Caco-2 (cell line): ENCODE data around the gene OTOP2. TPM values are rescaled to one million over a fixed set of nuclear protein-coding genes. Genes with fewer than 3 reads are reported as not detected.

Source experiments
- BruUV-seq: library from RNA; stranded (reverse); fragments of 400-500 nt; replicated peaks from 2 replicates; lab custom pipeline; 2021; lab: Mats Ljungman, UMichigan
- CTCF ChIA-PET: fragments of 300-600 bp; sonication (Branson Sonifier 250); formaldehyde crosslinking; loops from one replicate; lab custom pipeline; 2022; ENCODE audit warnings: antibody characterized with exemption; lab: Charles Lee
- POLR2A ChIA-PET: fragments of 300-600 bp; sonication (Branson Sonifier 250); formaldehyde crosslinking; loops from one replicate; lab custom pipeline; 2022; ENCODE audit warnings: antibody characterized with exemption; lab: Charles Lee
- DNase-seq, 2 experiments: peaks; one replicate each; pipeline versions ENCODE4 v3.0.0 to v3.0.0-alpha.2; 2020 to 2022
- H3K27me3 ChIP-seq: replicated peaks from 2 replicates; pipeline ENCODE4 v1.6.0; 2011; ENCODE audit warnings: low read length; ENCODE audit not compliant: control insufficient read depth, insufficient read depth
- H3K36me3 ChIP-seq: 2 replicates; pipeline ENCODE4 v1.5.1; 2011; ENCODE audit warnings: low read length; ENCODE audit not compliant: control insufficient read depth, insufficient read depth
- H3K4me1 ChIP-seq: fragments of 250-450 bp; sonication (Bioruptor Pico); 2 replicates; pipeline ENCODE4 v1.5.1; 2020; ENCODE audit warnings: mild to moderate bottlenecking
- H3K4me3 ChIP-seq: 2 replicates; pipeline ENCODE4 v1.5.1; 2011; ENCODE audit warnings: low read depth, mild to moderate bottlenecking, control low read depth, low read length
- H3K9me3 ChIP-seq: fragments of 250-450 bp; sonication (Bioruptor Pico); 2 replicates; pipeline ENCODE4 v1.5.1; 2020; ENCODE audit warnings: mild to moderate bottlenecking, moderate library complexity
- H3K27ac Mint-ChIP-seq: one replicate; pipeline ENCODE4 v1.8.0; 2022; ENCODE audit warnings: mixed read lengths; ENCODE audit not compliant: unreplicated experiment
- H3K27me3 Mint-ChIP-seq: one replicate; pipeline ENCODE4 v1.8.0; 2022; ENCODE audit warnings: mixed read lengths; ENCODE audit not compliant: insufficient read depth, unreplicated experiment
- H3K36me3 Mint-ChIP-seq: one replicate; pipeline ENCODE4 v1.8.0; 2022; ENCODE audit warnings: mild to moderate bottlenecking, mixed read lengths; ENCODE audit not compliant: insufficient read depth, unreplicated experiment
- H3K4me1 Mint-ChIP-seq: one replicate; pipeline ENCODE4 v1.8.0; 2022; ENCODE audit warnings: low read depth, mixed read lengths; ENCODE audit not compliant: unreplicated experiment
- H3K4me3 Mint-ChIP-seq: one replicate; pipeline ENCODE4 v1.8.0; 2022; ENCODE audit warnings: mild to moderate bottlenecking, moderate library complexity, mixed read lengths; ENCODE audit not compliant: unreplicated experiment
- H3K9me3 Mint-ChIP-seq: one replicate; pipeline ENCODE4 v1.8.0; 2022; ENCODE audit warnings: mixed read lengths; ENCODE audit not compliant: unreplicated experiment
- CTCF ChIP-seq, 2 experiments: fragments of 200-600 bp in 1 of 2; IDR thresholded peaks; 1 replicate in 1 of 2; 2 replicates in 1 of 2; pipeline versions ENCODE4 v1.5.1 to v1.8.0; 2011 to 2022; ENCODE audit warnings: antibody characterized with exemption in 1 of 2, control low read depth in 1 of 2, inconsistent platforms in 1 of 2, low read depth in 1 of 2, low read length in 1 of 2, mild to moderate bottlenecking in 1 of 2, moderate library complexity in 1 of 2; ENCODE audit not compliant: insufficient read depth in 1 of 2, severe bottlenecking in 1 of 2, unreplicated experiment in 1 of 2
- intact Hi-C: fragments of 100-400 bp; cut with micrococcal nuclease; formaldehyde crosslinking; loops from one replicate; pipeline ENCODE4 v1.10.0; 2022; ENCODE audit not compliant: unreplicated experiment
- total RNA-seq: library from RNA; stranded (reverse); gene quantifications from 2 replicates; pipeline ENCODE4 v1.2.3, GENCODE V29; 2022

Gene OTOP2
- total RNA-seq, 1 experiment from 2014 or later, result not detected

- Mint-ChIP-seq H3K9me3 (no peaks in the 10 kb centered on the region), H3K4me3 (no peak overlapping the region), H3K36me3 (peaks cover 10% of the 10 kb centered on the region), H3K4me1 (peaks cover 6% of the 10 kb centered on the region), H3K27me3 (no peaks in the 10 kb centered on the region), H3K27ac (no peak overlapping the region)
- Histone ChIP-seq H3K4me1 (peaks cover 9% of the 10 kb centered on the region; the same call in 1 of the 2 replicates), H3K36me3 (no peaks in the 10 kb centered on the region), H3K4me3 (no peak overlapping the region), H3K9me3 (peaks cover 2% of the 10 kb centered on the region; the same call in 1 of the 2 replicates), H3K27me3 (no peaks in the 10 kb centered on the region)
- POLR2A ChIA-PET, result no interaction called here
- no peak for TF ChIP-seq CTCF (IDR thresholded peaks at IDR 0.05; ENCODE audit: insufficient read depth in 1 of 2, low read depth in 1 of 2, low read length in 1 of 2, severe bottlenecking in 1 of 2, unreplicated experiment in 1 of 2)
- intact Hi-C loops, result no loop called here
- DNase-seq, result no peak
- BruUV-seq, result no TSS peak
- CTCF ChIA-PET, result no interaction called here
Measured at GRCh38 chr17:74916136-74916850, 7.8 kb upstream of the OTOP2 start.

- no peaks in the 10 kb centered on the region for H3K27me3 ChIP-seq
- peaks cover 6% of the 10 kb centered on the region for H3K4me1 Mint-ChIP-seq
- H3K9me3 Mint-ChIP-seq, result no peaks in the 10 kb centered on the region
- peaks cover 10% of the 10 kb centered on the region for H3K36me3 Mint-ChIP-seq
- CTCF ChIA-PET, result no interaction called here
- POLR2A ChIA-PET, result no interaction called here
- no peak overlapping the region for H3K4me3 Mint-ChIP-seq
- no TSS peak for BruUV-seq
- H3K4me1 ChIP-seq, result peaks cover 4% of the 10 kb centered on the region; the same call in 1 of the 2 replicates
- no peak for TF ChIP-seq CTCF (IDR thresholded peaks at IDR 0.05; ENCODE audit: insufficient read depth in 1 of 2, low read depth in 1 of 2, low read length in 1 of 2, severe bottlenecking in 1 of 2, unreplicated experiment in 1 of 2)
- no peak for DNase-seq
- no peak overlapping the region for H3K4me3 ChIP-seq
- H3K36me3 ChIP-seq, result no peaks in the 10 kb centered on the region
- H3K27ac Mint-ChIP-seq, result no peak overlapping the region
- no peaks in the 10 kb centered on the region for H3K27me3 Mint-ChIP-seq
- intact Hi-C loops, result no loop called here
- H3K9me3 ChIP-seq, result peaks cover 2% of the 10 kb centered on the region; the same call in 1 of the 2 replicates
Measured at GRCh38 chr17:74916851-74917199, 7.2 kb upstream of the OTOP2 start.

GRCh38 chr17:74917430-74917829 lies 6.6 kb upstream of the OTOP2 start:
- Mint-ChIP-seq H3K27ac (no peak overlapping the region), H3K36me3 (peaks cover 10% of the 10 kb centered on the region), H3K27me3 (peaks cover under 1% of the 10 kb centered on the region), H3K4me3 (no peak overlapping the region), H3K4me1 (peaks cover under 1% of the 10 kb centered on the region), H3K9me3 (no peaks in the 10 kb centered on the region)
- no peak overlapping the region for H3K4me3 ChIP-seq
- no peaks in the 10 kb centered on the region for H3K4me1 ChIP-seq
- peaks cover 2% of the 10 kb centered on the region; the same call in 1 of the 2 replicates for H3K9me3 ChIP-seq
- H3K27me3 ChIP-seq, result 0 out of 2 replicates have a peak, but pooled peaks cover 1% of the 10 kb centered on the region
- intact Hi-C loops, result no loop called here
- DNase-seq, result no peak
- ChIA-PET POLR2A (no interaction called here), CTCF (no interaction called here)
- H3K36me3 ChIP-seq, result no peaks in the 10 kb centered on the region
- no TSS peak for BruUV-seq
- no peak for TF ChIP-seq CTCF (IDR thresholded peaks at IDR 0.05; ENCODE audit: insufficient read depth in 1 of 2, low read depth in 1 of 2, low read length in 1 of 2, severe bottlenecking in 1 of 2, unreplicated experiment in 1 of 2)
